Panc1 (cell line): ENCODE measurements around the gene IFI44.

ENCODE experiments used
- POLR2AphosphoS5 ChIP-seq: IDR thresholded peaks from 2 replicates; pipeline ENCODE4 v1.6.1; 2012; ENCODE audit warnings: mild to moderate bottlenecking, low read depth, low read length, moderate library complexity
- SIN3A ChIP-seq: IDR thresholded peaks from 2 replicates; pipeline ENCODE4 v1.6.1; 2012; ENCODE audit warnings: low read depth, mild to moderate bottlenecking, low read length, moderate library complexity, borderline replicate concordance; ENCODE audit not compliant: insufficient read depth
- TCF7L2 ChIP-seq: IDR thresholded peaks from 2 replicates; pipeline ENCODE4 v1.6.1; 2011; ENCODE audit warnings: mild to moderate bottlenecking, low read depth, low read length, inconsistent platforms
- TF ChIP-seq, protein P1 (sequence below): fragments of 450-650 bp; IDR thresholded peaks from 2 replicates; pipeline ENCODE4 v1.5.1; 2017; ENCODE audit warnings: mild to moderate bottlenecking
- TF ChIP-seq, protein P2 (sequence below), 2 experiments: IDR thresholded peaks; 2 replicates each; pipeline ENCODE4 v1.6.1; 2011 to 2012; ENCODE audit warnings: low read depth in 2 of 2, control low read depth in 1 of 2, low read length in 1 of 2, mild to moderate bottlenecking in 1 of 2, moderate library complexity in 1 of 2; ENCODE audit not compliant: insufficient read depth in 1 of 2

DNA sequence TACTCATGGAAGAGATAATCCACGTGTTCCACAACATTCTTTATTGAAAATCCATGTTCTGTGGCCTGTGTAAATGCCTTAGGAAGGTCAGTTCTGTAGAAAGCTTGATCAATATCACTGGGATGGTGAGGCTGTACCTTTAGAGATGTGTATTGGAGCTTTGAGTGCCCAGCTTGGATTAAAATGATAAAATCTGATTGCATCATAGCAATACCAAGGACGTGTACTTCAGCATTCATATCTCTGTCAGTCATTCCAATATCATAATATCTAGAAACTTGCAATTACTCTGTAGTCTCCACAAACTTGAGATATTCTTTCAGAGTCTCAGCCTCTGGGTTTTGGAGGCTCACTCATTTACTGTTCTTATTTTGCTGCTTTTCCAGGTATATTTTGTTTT, 31.6 kb downstream of the IFI44 start:
- TF ChIP-seq, protein P1, sequence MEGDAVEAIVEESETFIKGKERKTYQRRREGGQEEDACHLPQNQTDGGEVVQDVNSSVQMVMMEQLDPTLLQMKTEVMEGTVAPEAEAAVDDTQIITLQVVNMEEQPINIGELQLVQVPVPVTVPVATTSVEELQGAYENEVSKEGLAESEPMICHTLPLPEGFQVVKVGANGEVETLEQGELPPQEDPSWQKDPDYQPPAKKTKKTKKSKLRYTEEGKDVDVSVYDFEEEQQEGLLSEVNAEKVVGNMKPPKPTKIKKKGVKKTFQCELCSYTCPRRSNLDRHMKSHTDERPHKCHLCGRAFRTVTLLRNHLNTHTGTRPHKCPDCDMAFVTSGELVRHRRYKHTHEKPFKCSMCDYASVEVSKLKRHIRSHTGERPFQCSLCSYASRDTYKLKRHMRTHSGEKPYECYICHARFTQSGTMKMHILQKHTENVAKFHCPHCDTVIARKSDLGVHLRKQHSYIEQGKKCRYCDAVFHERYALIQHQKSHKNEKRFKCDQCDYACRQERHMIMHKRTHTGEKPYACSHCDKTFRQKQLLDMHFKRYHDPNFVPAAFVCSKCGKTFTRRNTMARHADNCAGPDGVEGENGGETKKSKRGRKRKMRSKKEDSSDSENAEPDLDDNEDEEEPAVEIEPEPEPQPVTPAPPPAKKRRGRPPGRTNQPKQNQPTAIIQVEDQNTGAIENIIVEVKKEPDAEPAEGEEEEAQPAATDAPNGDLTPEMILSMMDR, result no peak
- TF ChIP-seq POLR2AphosphoS5 (no peak), TCF7L2 (no peak), SIN3A (no peak)
- TF ChIP-seq, protein P2, sequence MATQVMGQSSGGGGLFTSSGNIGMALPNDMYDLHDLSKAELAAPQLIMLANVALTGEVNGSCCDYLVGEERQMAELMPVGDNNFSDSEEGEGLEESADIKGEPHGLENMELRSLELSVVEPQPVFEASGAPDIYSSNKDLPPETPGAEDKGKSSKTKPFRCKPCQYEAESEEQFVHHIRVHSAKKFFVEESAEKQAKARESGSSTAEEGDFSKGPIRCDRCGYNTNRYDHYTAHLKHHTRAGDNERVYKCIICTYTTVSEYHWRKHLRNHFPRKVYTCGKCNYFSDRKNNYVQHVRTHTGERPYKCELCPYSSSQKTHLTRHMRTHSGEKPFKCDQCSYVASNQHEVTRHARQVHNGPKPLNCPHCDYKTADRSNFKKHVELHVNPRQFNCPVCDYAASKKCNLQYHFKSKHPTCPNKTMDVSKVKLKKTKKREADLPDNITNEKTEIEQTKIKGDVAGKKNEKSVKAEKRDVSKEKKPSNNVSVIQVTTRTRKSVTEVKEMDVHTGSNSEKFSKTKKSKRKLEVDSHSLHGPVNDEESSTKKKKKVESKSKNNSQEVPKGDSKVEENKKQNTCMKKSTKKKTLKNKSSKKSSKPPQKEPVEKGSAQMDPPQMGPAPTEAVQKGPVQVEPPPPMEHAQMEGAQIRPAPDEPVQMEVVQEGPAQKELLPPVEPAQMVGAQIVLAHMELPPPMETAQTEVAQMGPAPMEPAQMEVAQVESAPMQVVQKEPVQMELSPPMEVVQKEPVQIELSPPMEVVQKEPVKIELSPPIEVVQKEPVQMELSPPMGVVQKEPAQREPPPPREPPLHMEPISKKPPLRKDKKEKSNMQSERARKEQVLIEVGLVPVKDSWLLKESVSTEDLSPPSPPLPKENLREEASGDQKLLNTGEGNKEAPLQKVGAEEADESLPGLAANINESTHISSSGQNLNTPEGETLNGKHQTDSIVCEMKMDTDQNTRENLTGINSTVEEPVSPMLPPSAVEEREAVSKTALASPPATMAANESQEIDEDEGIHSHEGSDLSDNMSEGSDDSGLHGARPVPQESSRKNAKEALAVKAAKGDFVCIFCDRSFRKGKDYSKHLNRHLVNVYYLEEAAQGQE (IDR thresholded peaks at IDR 0.05; ENCODE audit: insufficient read depth in 1 of 2, low read depth in 2 of 2, low read length in 1 of 2), result no peak
